ENCODE data around the gene APC2. TPM values are rescaled to one million over a fixed set of nuclear protein-coding genes. Genes with fewer than 3 reads are reported as not detected.

The APC2 gene
- total RNA-seq, 4 donors from 2014 or later: under 0.01 TPM; not detected in 3

- DNase-seq: no peak
- 28 to 80% methylated on average over 1 to 25 of the region's 48 CpGs for WGBS, 2 donors
- intact Hi-C loops (cut with DNase I): loop anchor here (10.0 kb wide), 1 partner anchor 172 kb away; the partner anchor contains the start of gene EFNA2
- no peaks in the 10 kb centered on the region for H3K9me3 ChIP-seq
- H3K4me1 ChIP-seq: peaks cover 19 to 51% (median 20%) of the 10 kb centered on the region in 3 donors
- peaks cover 0 to 15% (median 7%) of the 10 kb centered on the region in 3 donors for H3K36me3 ChIP-seq
- no peak overlapping the region for H3K27ac ChIP-seq
- peak in 2 of 6 experiments; percentile 14 to 32 for TF ChIP-seq CTCF (IDR thresholded peaks at IDR 0.05)
- no peak for TF ChIP-seq POLR2A (IDR thresholded peaks at IDR 0.05)
- H3K27me3 ChIP-seq: peaks cover 14 to 77% (median 22%) of the 10 kb centered on the region in 4 donors
- no peak overlapping the region for H3K4me3 ChIP-seq
These were observed 7.3 kb downstream of the APC2 start for GRCh38 chr19:1457031-1457739.

- no peak for DNase-seq
- WGBS, 2 donors: 87% methylated on average over 10 of the region's 16 CpGs; no CpG with 5 or more reads in 1 of the 2 donors
- TF ChIP-seq CTCF (IDR thresholded peaks at IDR 0.05) (no peak), POLR2A (IDR thresholded peaks at IDR 0.05) (no peak)
- H3K4me1 ChIP-seq: peaks cover 19 to 46% (median 20%) of the 10 kb centered on the region in 3 donors
- intact Hi-C loops (cut with DNase I): loop anchor here (10.0 kb wide), 1 partner anchor 173 kb away; the partner anchor contains the start of gene EFNA2
- no peak overlapping the region for H3K4me3 ChIP-seq
- peaks cover 0 to 15% (median 7%) of the 10 kb centered on the region in 3 donors for H3K36me3 ChIP-seq
- no peak overlapping the region for H3K27ac ChIP-seq
- H3K27me3 ChIP-seq: peaks cover 9 to 70% (median 15%) of the 10 kb centered on the region in 4 donors
- no peaks in the 10 kb centered on the region for H3K9me3 ChIP-seq
These were observed 8.0 kb downstream of the APC2 start for GRCh38 chr19:1457892-1458291.

- DNase-seq: no peak
- Histone ChIP-seq H3K9me3 (no peaks in the 10 kb centered on the region), H3K4me1 (peaks cover 10 to 32% (median 14%) of the 10 kb centered on the region in 3 donors), H3K36me3 (peaks cover 0 to 15% (median 7%) of the 10 kb centered on the region in 3 donors), H3K4me3 (no peak overlapping the region), H3K27ac (no peak overlapping the region), H3K27me3 (peaks cover 5 to 62% (median 9%) of the 10 kb centered on the region in 4 donors)
- WGBS, 2 donors: 71 to 83% methylated on average over 2 to 6 of the region's 9 CpGs
- no peak for TF ChIP-seq CTCF (IDR thresholded peaks at IDR 0.05)
- TF ChIP-seq POLR2A (IDR thresholded peaks at IDR 0.05): no peak
- intact Hi-C loops (cut with DNase I): loop anchor here (10.0 kb wide), 1 partner anchor 175 kb away; the partner anchor contains the start of gene EFNA2
These were observed 9.6 kb downstream of the APC2 start for GRCh38 chr19:1459479-1459878.

- Histone ChIP-seq H3K9me3 (no peaks in the 10 kb centered on the region), H3K27me3 (peaks cover 5 to 62% (median 9%) of the 10 kb centered on the region in 4 donors), H3K27ac (no peak overlapping the region), H3K4me1 (peaks cover 6 to 28% (median 11%) of the 10 kb centered on the region in 3 donors), H3K4me3 (no peak overlapping the region), H3K36me3 (peaks cover 0 to 15% (median 7%) of the 10 kb centered on the region in 3 donors)
- DNase-seq: no peak
- TF ChIP-seq CTCF (IDR thresholded peaks at IDR 0.05): no peak
- TF ChIP-seq POLR2A (IDR thresholded peaks at IDR 0.05): no peak
- 86 to 97% methylated on average over 4 to 6 of the region's 36 CpGs for WGBS, 2 donors
- intact Hi-C loops (cut with DNase I): no loop called here
These were observed 10.4 kb downstream of the APC2 start for GRCh38 chr19:1460033-1460995.
